HepG2 (cell line): ENCODE measurements around the gene HDAC5. TPM values are rescaled to one million over a fixed set of nuclear protein-coding genes. Genes with fewer than 3 reads are reported as not detected.

Experiments used
- ARNT2 ChIP-seq: sonication (generic); formaldehyde crosslinking; IDR thresholded peaks from 2 replicates; pipeline ENCODE4 v1.8.0; 2022; ENCODE audit warnings: mild to moderate bottlenecking, low read depth, missing genetic modification reagents, moderate library complexity
- BORCS8-MEF2B ChIP-seq: sonication (generic); formaldehyde crosslinking; IDR thresholded peaks from 2 replicates; pipeline ENCODE4 v1.8.0; 2022; ENCODE audit warnings: mild to moderate bottlenecking, missing genetic modification reagents
- LCORL ChIP-seq, 2 experiments: fragments of 450-650 bp in 1 of 2; sonication (generic) in 1 of 2; formaldehyde crosslinking in 1 of 2; IDR thresholded peaks; 2 replicates each; pipeline versions ENCODE4 v1.5.0 to v1.6.1; 2017 to 2020; ENCODE audit warnings: antibody characterized with exemption in 1 of 2, missing genetic modification reagents in 1 of 2
- MXD4 ChIP-seq: IDR thresholded peaks from 2 replicates; pipeline ENCODE4 v1.6.1; 2016; ENCODE audit warnings: mild to moderate bottlenecking, missing biosample characterization, missing genetic modification reagents
- POLR2G ChIP-seq: fragments of 200-400 bp; formaldehyde crosslinking; IDR thresholded peaks from 2 replicates; pipeline ENCODE4 v1.6.1; 2018; ENCODE audit warnings: mild to moderate bottlenecking, low read depth, low read length, moderate library complexity
- REXO4 ChIP-seq: sonication (generic); formaldehyde crosslinking; IDR thresholded peaks from 2 replicates; pipeline ENCODE4 v1.8.0; 2022; ENCODE audit warnings: missing genetic modification reagents, mild to moderate bottlenecking, borderline replicate concordance
- SAFB2 ChIP-seq: sonication (generic); formaldehyde crosslinking; IDR thresholded peaks from 2 replicates; pipeline ENCODE4 v1.5.1; 2020; ENCODE audit warnings: missing genetic modification reagents, low read depth, mild to moderate bottlenecking, borderline replicate concordance
- THYN1 ChIP-seq: sonication (generic); formaldehyde crosslinking; IDR thresholded peaks from 2 replicates; pipeline ENCODE4 v1.8.1; 2023; ENCODE audit warnings: low read depth, mild to moderate bottlenecking, moderate library complexity, missing genetic modification reagents, borderline replicate concordance
- TOPORS ChIP-seq: sonication (generic); formaldehyde crosslinking; IDR thresholded peaks from 2 replicates; pipeline ENCODE4 v1.8.0; 2023; ENCODE audit warnings: mild to moderate bottlenecking, missing genetic modification reagents
- ZBTB26 ChIP-seq: IDR thresholded peaks from 2 replicates; pipeline ENCODE4 v1.6.1; 2016; ENCODE audit warnings: missing compliant biosample characterization, missing genetic modification reagents, borderline replicate concordance
- ZBTB38 ChIP-seq: sonication (generic); formaldehyde crosslinking; IDR thresholded peaks from 2 replicates; pipeline ENCODE4 v1.5.1; 2020; ENCODE audit warnings: mild to moderate bottlenecking, missing genetic modification reagents
- ZNF256 ChIP-seq: sonication (generic); formaldehyde crosslinking; conservative IDR thresholded peaks from 2 replicates; pipeline ENCODE4 v1.4.0; 2020; ENCODE audit warnings: missing genetic modification reagents
- ZNF446 ChIP-seq: sonication (generic); formaldehyde crosslinking; IDR thresholded peaks from 2 replicates; pipeline ENCODE4 v1.5.0; 2020; ENCODE audit warnings: mild to moderate bottlenecking, missing genetic modification reagents
- ZNF501 ChIP-seq: sonication (generic); formaldehyde crosslinking; IDR thresholded peaks from 2 replicates; pipeline ENCODE4 v1.5.1; 2020; ENCODE audit warnings: mild to moderate bottlenecking, moderate library complexity, missing genetic modification reagents
- ZNF547 ChIP-seq: sonication (generic); formaldehyde crosslinking; IDR thresholded peaks from 2 replicates; pipeline ENCODE4 v1.5.1; 2020; ENCODE audit warnings: mild to moderate bottlenecking, missing genetic modification reagents
- ZNF746 ChIP-seq: sonication (generic); formaldehyde crosslinking; IDR thresholded peaks from 2 replicates; pipeline ENCODE4 v1.8.0; 2022; ENCODE audit warnings: mild to moderate bottlenecking, missing genetic modification reagents
- ZNF766 ChIP-seq: sonication (generic); formaldehyde crosslinking; IDR thresholded peaks from 2 replicates; pipeline ENCODE4 v1.5.0; 2020; ENCODE audit warnings: missing genetic modification reagents, borderline replicate concordance
- ZNF781 ChIP-seq: sonication (generic); formaldehyde crosslinking; IDR thresholded peaks from 2 replicates; pipeline ENCODE4 v1.5.1; 2020; ENCODE audit warnings: borderline replicate concordance, mild to moderate bottlenecking, missing genetic modification reagents; ENCODE audit errors: not compliant biosample characterization
- ZSCAN5A ChIP-seq: sonication (generic); formaldehyde crosslinking; IDR thresholded peaks from 2 replicates; pipeline ENCODE4 v1.8.0; 2022; ENCODE audit warnings: mild to moderate bottlenecking, missing genetic modification reagents, borderline replicate concordance
- polyA plus RNA-seq, 8 experiments: library from polyadenylated mRNA; depleted of rRNA in 3 of 8; stranded (reverse) in 7 of 8; unstranded in 1 of 8; fragments of >200 nt; fragmentation: Illumina TruSeq in 4 of 8; extraction: Trizol in 4 of 8; gene quantifications; 2 replicates each; pipeline versions ENCODE4 v1.2.1 to v1.2.3, GENCODE V29; 2011 to 2016; ENCODE audit warnings: low read depth in 4 of 8, missing spikeins in 1 of 8, mixed read lengths in 1 of 8; ENCODE audit not compliant: insufficient read depth in 1 of 8
- total RNA-seq, 5 experiments: library from RNA; depleted of rRNA; stranded (reverse); fragments of >200 nt; fragmentation: Illumina TruSeq; extraction: Trizol; gene quantifications; 2 replicates each; pipeline ENCODE4 v1.2.3, GENCODE V29; 2016; ENCODE audit warnings: low read depth in 1 of 5
- TF ChIP-seq, protein P1 (sequence below): sonication (generic); formaldehyde crosslinking; IDR thresholded peaks from 2 replicates; pipeline ENCODE4 v1.4.0; 2020; ENCODE audit warnings: mild to moderate bottlenecking, missing genetic modification reagents
- TF ChIP-seq, protein P2 (sequence below): sonication (generic); formaldehyde crosslinking; IDR thresholded peaks from 2 replicates; pipeline ENCODE4 v1.4.0; 2020; ENCODE audit warnings: missing genetic modification reagents, borderline replicate concordance

The HDAC5 gene
- total and polyA plus RNA-seq, 2 of the 13 experiments (the other 11 are each of a cell fraction or from before 2014, with no cell fraction given): 46.4 to 85.4 TPM

GRCh38 chr17:44070455-44071197 is 52.8 kb downstream of the HDAC5 start, which contains the start of gene G6PC3 (continued):
- peak; percentile 95 for TF ChIP-seq ZNF781 (CRISPR knock-in tag)
- peak; percentile 96 for TF ChIP-seq ZBTB38
- TF ChIP-seq REXO4 (CRISPR knock-in tag): no peak
- peak; percentile 100 for TF ChIP-seq MXD4 (CRISPR knock-in tag)
- peak; percentile 88 for TF ChIP-seq ZBTB26 (CRISPR knock-in tag)
- TF ChIP-seq ZNF501 (CRISPR knock-in tag): peak; percentile 98
- no peak for TF ChIP-seq ZNF256 (CRISPR knock-in tag)
- peak; percentile 92 for TF ChIP-seq POLR2G
- TF ChIP-seq, protein P1, sequence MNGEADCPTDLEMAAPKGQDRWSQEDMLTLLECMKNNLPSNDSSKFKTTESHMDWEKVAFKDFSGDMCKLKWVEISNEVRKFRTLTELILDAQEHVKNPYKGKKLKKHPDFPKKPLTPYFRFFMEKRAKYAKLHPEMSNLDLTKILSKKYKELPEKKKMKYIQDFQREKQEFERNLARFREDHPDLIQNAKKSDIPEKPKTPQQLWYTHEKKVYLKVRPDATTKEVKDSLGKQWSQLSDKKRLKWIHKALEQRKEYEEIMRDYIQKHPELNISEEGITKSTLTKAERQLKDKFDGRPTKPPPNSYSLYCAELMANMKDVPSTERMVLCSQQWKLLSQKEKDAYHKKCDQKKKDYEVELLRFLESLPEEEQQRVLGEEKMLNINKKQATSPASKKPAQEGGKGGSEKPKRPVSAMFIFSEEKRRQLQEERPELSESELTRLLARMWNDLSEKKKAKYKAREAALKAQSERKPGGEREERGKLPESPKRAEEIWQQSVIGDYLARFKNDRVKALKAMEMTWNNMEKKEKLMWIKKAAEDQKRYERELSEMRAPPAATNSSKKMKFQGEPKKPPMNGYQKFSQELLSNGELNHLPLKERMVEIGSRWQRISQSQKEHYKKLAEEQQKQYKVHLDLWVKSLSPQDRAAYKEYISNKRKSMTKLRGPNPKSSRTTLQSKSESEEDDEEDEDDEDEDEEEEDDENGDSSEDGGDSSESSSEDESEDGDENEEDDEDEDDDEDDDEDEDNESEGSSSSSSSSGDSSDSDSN (CRISPR knock-in tag): peak; percentile 95
- TF ChIP-seq TOPORS: peak; percentile 92
- peak; percentile 98 for TF ChIP-seq ZNF766 (CRISPR knock-in tag)
- peak; percentile 95 for TF ChIP-seq ZSCAN5A (CRISPR knock-in tag)
- no peak for TF ChIP-seq LCORL (IDR thresholded peaks at IDR 0.05)
- TF ChIP-seq LCORL (CRISPR knock-in tag; IDR thresholded peaks at IDR 0.05): peak; percentile 82
- peak; percentile 85 for TF ChIP-seq ZNF446
- peak; percentile 95 for TF ChIP-seq SAFB2 (CRISPR knock-in tag)
- TF ChIP-seq ZNF547 (CRISPR knock-in tag): peak; percentile 98
- TF ChIP-seq, protein P2, sequence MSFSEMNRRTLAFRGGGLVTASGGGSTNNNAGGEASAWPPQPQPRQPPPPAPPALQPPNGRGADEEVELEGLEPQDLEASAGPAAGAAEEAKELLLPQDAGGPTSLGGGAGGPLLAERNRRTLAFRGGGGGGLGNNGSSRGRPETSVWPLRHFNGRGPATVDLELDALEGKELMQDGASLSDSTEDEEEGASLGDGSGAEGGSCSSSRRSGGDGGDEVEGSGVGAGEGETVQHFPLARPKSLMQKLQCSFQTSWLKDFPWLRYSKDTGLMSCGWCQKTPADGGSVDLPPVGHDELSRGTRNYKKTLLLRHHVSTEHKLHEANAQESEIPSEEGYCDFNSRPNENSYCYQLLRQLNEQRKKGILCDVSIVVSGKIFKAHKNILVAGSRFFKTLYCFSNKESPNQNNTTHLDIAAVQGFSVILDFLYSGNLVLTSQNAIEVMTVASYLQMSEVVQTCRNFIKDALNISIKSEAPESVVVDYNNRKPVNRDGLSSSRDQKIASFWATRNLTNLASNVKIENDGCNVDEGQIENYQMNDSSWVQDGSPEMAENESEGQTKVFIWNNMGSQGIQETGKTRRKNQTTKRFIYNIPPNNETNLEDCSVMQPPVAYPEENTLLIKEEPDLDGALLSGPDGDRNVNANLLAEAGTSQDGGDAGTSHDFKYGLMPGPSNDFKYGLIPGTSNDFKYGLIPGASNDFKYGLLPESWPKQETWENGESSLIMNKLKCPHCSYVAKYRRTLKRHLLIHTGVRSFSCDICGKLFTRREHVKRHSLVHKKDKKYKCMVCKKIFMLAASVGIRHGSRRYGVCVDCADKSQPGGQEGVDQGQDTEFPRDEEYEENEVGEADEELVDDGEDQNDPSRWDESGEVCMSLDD (CRISPR knock-in tag): peak; percentile 56; the same call in 1 of the 2 replicates
- TF ChIP-seq ARNT2: peak; percentile 99
- peak; percentile 99 for TF ChIP-seq BORCS8-MEF2B
- peak; percentile 83; the same call in 1 of the 2 replicates for TF ChIP-seq THYN1 (CRISPR knock-in tag)
- TF ChIP-seq ZNF746: peak; percentile 91
